OCI-LY1 (cell line): Measurements from ENCODE around the gene RERE.

Experiments used
- H2AFZ ChIP-seq: fragments of 200-600 bp; sonication (generic), shearing (Covaris generic); 2 replicates; pipeline ENCODE4 v1.6.0; 2014; ENCODE audit warnings: antibody characterized with exemption, mild to moderate bottlenecking, low read length
- H3F3A ChIP-seq: fragments of 200-600 bp; sonication (generic), shearing (Covaris generic); 2 replicates; pipeline ENCODE4 v1.6.0; 2014; ENCODE audit warnings: mild to moderate bottlenecking, antibody characterized with exemption, low read length, moderate library complexity; ENCODE audit not compliant: insufficient read depth
- H3K27ac ChIP-seq: fragments of 200-600 bp; sonication (generic); 2 replicates; pipeline ENCODE4 v1.5.1; 2014; ENCODE audit warnings: low read length, mixed run types, mild to moderate bottlenecking, low read depth; ENCODE audit not compliant: poor library complexity, severe bottlenecking
- H3K27me3 ChIP-seq: fragments of 200-600 bp; sonication (generic); 2 replicates; pipeline ENCODE4 v1.6.0; 2014; ENCODE audit warnings: antibody characterized with exemption, mild to moderate bottlenecking, low read length, moderate library complexity; ENCODE audit not compliant: insufficient read depth
- H3K36me3 ChIP-seq: fragments of 200-600 bp; sonication (generic); 2 replicates; pipeline ENCODE4 v1.6.1; 2014; ENCODE audit warnings: mild to moderate bottlenecking, antibody characterized with exemption, low read length, moderate library complexity, mixed read lengths; ENCODE audit not compliant: insufficient read depth
- H3K4me1 ChIP-seq: fragments of 200-600 bp; sonication (generic); 2 replicates; pipeline ENCODE4 v1.5.1; 2014; ENCODE audit warnings: mild to moderate bottlenecking, low read length, moderate library complexity; ENCODE audit not compliant: insufficient read depth, severe bottlenecking
- H3K4me2 ChIP-seq: fragments of 200-600 bp; sonication (generic), shearing (Covaris generic); 2 replicates; pipeline ENCODE4 v1.6.1; 2014; ENCODE audit warnings: low read length
- H3K4me3 ChIP-seq: fragments of 200-600 bp; sonication (generic); 2 replicates; pipeline ENCODE4 v1.5.1; 2014; ENCODE audit warnings: low read length, low read depth, mild to moderate bottlenecking, mixed read lengths; ENCODE audit not compliant: poor library complexity, severe bottlenecking
- H3K79me2 ChIP-seq: fragments of 200-600 bp; shearing (Covaris generic); 2 replicates; pipeline ENCODE4 v1.6.1; 2016; ENCODE audit warnings: mixed run types, low read length, mixed read lengths; ENCODE audit not compliant: insufficient read depth
- H3K9ac ChIP-seq: fragments of 200-600 bp; sonication (generic), shearing (Covaris generic); 2 replicates; pipeline ENCODE4 v1.6.1; 2014; ENCODE audit warnings: mild to moderate bottlenecking, low read length, mixed read lengths
- H3K9me2 ChIP-seq: fragments of 200-600 bp; sonication (generic), shearing (Covaris generic); 2 replicates; pipeline ENCODE4 v1.6.1; 2014; ENCODE audit warnings: low read depth, mild to moderate bottlenecking, low read length, mixed read lengths
- H3K9me3 ChIP-seq: fragments of 200-600 bp; shearing (Covaris generic); 2 replicates; pipeline ENCODE4 v1.6.1; 2014; ENCODE audit warnings: low read length, mixed read lengths
- H4K20me1 ChIP-seq: fragments of 200-600 bp; sonication (generic), shearing (Covaris generic); 2 replicates; pipeline ENCODE4 v1.6.0; 2016; ENCODE audit warnings: mild to moderate bottlenecking, low read length; ENCODE audit not compliant: insufficient read depth
- CTCF ChIP-seq: fragments of 200-600 bp; sonication (generic), shearing (Covaris generic); IDR thresholded peaks from 2 replicates; pipeline ENCODE4 v1.5.1; 2017; ENCODE audit warnings: mild to moderate bottlenecking, antibody characterized with exemption, low read length, moderate library complexity, mixed read lengths
- EZH2 ChIP-seq: fragments of 200-600 bp; sonication (generic), shearing (Covaris generic); IDR thresholded peaks from 2 replicates; pipeline ENCODE4 v1.8.0; 2017; ENCODE audit warnings: borderline replicate concordance, mixed run types, mild to moderate bottlenecking, antibody characterized with exemption, low read length, moderate library complexity, mixed read lengths

Gene RERE

GRCh38 chr1:8662380-8663072 lies 154.9 kb downstream of the RERE start:
- H3K9ac ChIP-seq: no peak overlapping the region
- no peak overlapping the region for H2AFZ ChIP-seq
- H3K27me3 ChIP-seq: no peaks in the 10 kb centered on the region
- peaks cover 15% of the 10 kb centered on the region for H3K4me1 ChIP-seq
- no peak overlapping the region for H3K27ac ChIP-seq
- no peaks in the 10 kb centered on the region for H3K9me3 ChIP-seq
- TF ChIP-seq CTCF: no peak
- no peak for TF ChIP-seq EZH2
- no peaks in the 10 kb centered on the region for H3K36me3 ChIP-seq
- H3F3A ChIP-seq: no peaks in the 10 kb centered on the region
- no peak overlapping the region for H3K4me3 ChIP-seq
- H3K79me2 ChIP-seq: no peaks in the 10 kb centered on the region
- no peak overlapping the region for H3K4me2 ChIP-seq
- no peaks in the 10 kb centered on the region for H3K9me2 ChIP-seq
- no peaks in the 10 kb centered on the region; the same call in 1 of the 2 replicates for H4K20me1 ChIP-seq

GRCh38 chr1:8661185-8662110 lies 156.0 kb downstream of the RERE start:
- Histone ChIP-seq H3K4me1 (peaks cover 15% of the 10 kb centered on the region), H2AFZ (no peak overlapping the region), H3K36me3 (no peaks in the 10 kb centered on the region), H3K79me2 (no peaks in the 10 kb centered on the region), H3F3A (no peaks in the 10 kb centered on the region), H3K27me3 (no peaks in the 10 kb centered on the region), H3K27ac (no peak overlapping the region), H4K20me1 (no peaks in the 10 kb centered on the region; the same call in 1 of the 2 replicates), H3K4me2 (no peak overlapping the region), H3K4me3 (no peak overlapping the region), H3K9me2 (no peaks in the 10 kb centered on the region), H3K9me3 (no peaks in the 10 kb centered on the region), H3K9ac (no peak overlapping the region)
- TF ChIP-seq CTCF: no peak
- TF ChIP-seq EZH2: no peak

- H2AFZ ChIP-seq: no peak overlapping the region
- H4K20me1 ChIP-seq: no peaks in the 10 kb centered on the region; the same call in 1 of the 2 replicates
- H3K4me2 ChIP-seq: no peak overlapping the region
Observed at GRCh38 chr1:8660411-8660828, 157.0 kb downstream of the RERE start.

More at GRCh38 chr1:8660411-8660828, 157.0 kb downstream of the RERE start:
- Histone ChIP-seq H3K4me1 (peaks cover 15% of the 10 kb centered on the region), H3K79me2 (no peaks in the 10 kb centered on the region), H3K9me3 (no peaks in the 10 kb centered on the region), H3K36me3 (no peaks in the 10 kb centered on the region), H3K9me2 (no peaks in the 10 kb centered on the region), H3K4me3 (no peak overlapping the region), H3K27me3 (no peaks in the 10 kb centered on the region), H3F3A (no peaks in the 10 kb centered on the region), H3K27ac (no peak overlapping the region), H3K9ac (no peak overlapping the region)
- TF ChIP-seq CTCF: no peak
- TF ChIP-seq EZH2: no peak
